Activated T-helper 2 cell treated with anti-CD3 and anti-CD28 coated beads, Interferon-gamma antibody, Interleukin-2, Interleukin-4, amounts not matched to agents 10 μg/mL and 5 μg/mL and 100 μg/mL, durations not matched to agents 14 hours and 24 hours and 36 hours (primary cell): ENCODE measurements around the gene TMEM18. TPM values are rescaled to one million over a fixed set of nuclear protein-coding genes. Genes with fewer than 3 reads are reported as not detected.
"Not testable (repeated sequence)": the region's sequence is repeated elsewhere in the genome, so short reads cannot be mapped to it uniquely, and the experiment has no call there.

Experiments used
- DNase-seq: peaks from one replicate; pipeline ENCODE4 v3.0.0; 2021; ENCODE audit warnings: low spot score
- H3K27ac Mint-ChIP-seq: one replicate; pipeline ENCODE4 v1.8.0; 2021; ENCODE audit warnings: mixed read lengths
- H3K27me3 Mint-ChIP-seq: one replicate; pipeline ENCODE4 v1.8.0; 2021; ENCODE audit warnings: low read depth, mixed read lengths
- H3K36me3 Mint-ChIP-seq: one replicate; pipeline ENCODE4 v1.8.0; 2021; ENCODE audit warnings: low read depth, mixed read lengths
- H3K4me1 Mint-ChIP-seq: one replicate; pipeline ENCODE4 v1.8.0; 2021; ENCODE audit warnings: low read depth, mixed read lengths
- H3K4me3 Mint-ChIP-seq: one replicate; pipeline ENCODE4 v1.8.0; 2021; ENCODE audit warnings: low read depth, mild to moderate bottlenecking, moderate library complexity, mixed read lengths
- H3K9me3 Mint-ChIP-seq: one replicate; pipeline ENCODE4 v1.8.0; 2021; ENCODE audit warnings: mixed read lengths
- intact Hi-C: fragments of 100-400 bp; cut with micrococcal nuclease; formaldehyde crosslinking; loops from one replicate; pipeline ENCODE4 v1.15.1; 2023
- total RNA-seq: library from RNA; stranded (reverse); gene quantifications from 2 replicates; pipeline ENCODE4 v1.2.3, GENCODE V29; 2022

Gene TMEM18
- total RNA-seq, 1 donor from 2014 or later: 26.3 TPM

DNA sequence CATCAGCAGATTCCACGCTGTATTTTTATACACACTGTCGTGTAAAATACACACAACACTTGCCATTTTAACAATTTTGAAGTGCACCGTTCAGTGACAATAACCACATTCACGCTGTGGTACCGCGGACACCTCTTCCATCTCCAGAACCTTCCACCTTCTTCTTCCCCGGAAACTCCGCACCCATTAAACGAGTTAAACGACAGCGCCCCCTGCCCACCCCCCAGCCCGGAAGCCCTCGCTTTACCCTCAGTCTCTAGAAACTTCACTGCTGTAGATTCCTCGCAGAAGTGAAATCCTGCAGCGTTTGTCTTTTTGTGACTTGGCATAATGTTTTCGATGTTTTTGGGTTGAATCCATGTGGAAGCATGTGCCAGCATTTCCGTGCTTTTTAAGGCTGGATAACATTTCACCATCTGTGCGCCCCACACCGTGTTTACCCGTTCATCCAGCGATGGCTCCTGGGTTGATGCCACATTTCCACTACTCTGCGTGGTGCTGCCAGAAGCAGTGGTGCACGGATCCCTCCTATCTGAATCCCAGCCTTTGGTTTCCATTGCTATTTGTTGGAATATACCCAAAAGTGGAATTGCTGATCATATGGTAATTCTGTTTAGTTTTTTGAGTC lies 32.0 kb upstream of the TMEM18 start:
- Mint-ChIP-seq H3K9me3 (no peaks in the 10 kb centered on the region), H3K27me3 (peaks cover 33% of the 10 kb centered on the region), H3K27ac (no peak overlapping the region), H3K4me1 (no peaks in the 10 kb centered on the region), H3K36me3 (no peaks in the 10 kb centered on the region), H3K4me3 (no peak overlapping the region)
- no peak for DNase-seq
- intact Hi-C loops: no loop called here

GRCh38 chr2:708667-709066 lies 31.5 kb upstream of the TMEM18 start:
- no peaks in the 10 kb centered on the region for H3K4me1 Mint-ChIP-seq
- H3K36me3 Mint-ChIP-seq: no peaks in the 10 kb centered on the region
- DNase-seq: no peak
- no peaks in the 10 kb centered on the region for H3K9me3 Mint-ChIP-seq
- peaks cover 35% of the 10 kb centered on the region for H3K27me3 Mint-ChIP-seq
- H3K4me3 Mint-ChIP-seq: no peak overlapping the region
- no peak overlapping the region for H3K27ac Mint-ChIP-seq
- intact Hi-C loops: no loop called here

DNA sequence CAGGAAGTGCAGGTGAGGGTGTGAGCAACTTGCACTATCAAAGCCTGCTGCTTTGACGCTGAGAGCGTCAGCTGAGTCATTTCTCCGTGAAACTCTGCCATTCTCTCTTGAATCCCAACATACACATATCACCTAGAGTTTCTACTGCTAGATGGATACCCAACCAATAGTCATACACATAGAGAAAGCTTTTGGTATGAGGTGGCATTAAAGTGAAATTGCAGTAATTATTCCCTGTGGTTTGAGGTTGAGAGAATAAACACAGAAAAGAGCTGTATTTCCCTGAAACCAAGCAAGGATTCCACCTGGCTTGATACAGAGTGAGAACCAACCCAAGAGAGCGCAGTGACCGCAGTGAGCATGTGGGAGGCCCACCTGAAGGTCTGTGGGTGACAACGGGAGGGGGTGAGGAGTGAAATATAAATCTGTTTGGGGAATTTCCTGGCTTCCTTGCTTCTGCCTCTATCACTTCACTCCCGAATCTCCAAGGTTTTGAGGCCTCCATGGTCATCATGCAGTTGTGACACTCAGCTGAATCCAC lies 28.8 kb upstream of the TMEM18 start:
- Mint-ChIP-seq H3K27ac (no peak overlapping the region), H3K4me1 (no peaks in the 10 kb centered on the region), H3K4me3 (no peak overlapping the region), H3K9me3 (no peaks in the 10 kb centered on the region), H3K36me3 (no peaks in the 10 kb centered on the region), H3K27me3 (peaks cover 22% of the 10 kb centered on the region)
- intact Hi-C loops: no loop called here
- no peak for DNase-seq

DNA sequence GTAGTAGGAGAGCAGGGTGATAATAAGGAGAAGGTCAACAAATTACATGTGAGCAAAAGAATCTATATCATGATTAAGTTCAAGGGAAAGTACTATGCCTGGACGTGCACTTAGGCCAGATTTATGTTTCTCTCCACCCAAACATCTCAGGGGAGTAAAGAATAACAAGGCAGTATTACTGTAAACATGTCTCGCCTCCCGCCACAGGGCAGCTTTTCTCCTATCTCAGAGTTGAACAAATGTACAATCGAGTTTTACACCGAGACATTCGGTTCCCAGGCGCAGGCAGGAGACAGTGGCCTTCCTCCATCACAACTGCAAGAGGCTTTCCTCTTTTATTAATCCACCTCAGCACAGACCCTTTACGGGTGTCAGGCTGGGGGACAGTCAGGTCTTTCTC lies 25.6 kb upstream of the TMEM18 start:
- H3K36me3 Mint-ChIP-seq, intact Hi-C loops, H3K27ac Mint-ChIP-seq, H3K4me3 Mint-ChIP-seq, H3K4me1 Mint-ChIP-seq, H3K9me3 Mint-ChIP-seq, DNase-seq: not testable (repeated sequence)
- H3K27me3 Mint-ChIP-seq: peaks cover 13% of the 10 kb centered on the region

DNA sequence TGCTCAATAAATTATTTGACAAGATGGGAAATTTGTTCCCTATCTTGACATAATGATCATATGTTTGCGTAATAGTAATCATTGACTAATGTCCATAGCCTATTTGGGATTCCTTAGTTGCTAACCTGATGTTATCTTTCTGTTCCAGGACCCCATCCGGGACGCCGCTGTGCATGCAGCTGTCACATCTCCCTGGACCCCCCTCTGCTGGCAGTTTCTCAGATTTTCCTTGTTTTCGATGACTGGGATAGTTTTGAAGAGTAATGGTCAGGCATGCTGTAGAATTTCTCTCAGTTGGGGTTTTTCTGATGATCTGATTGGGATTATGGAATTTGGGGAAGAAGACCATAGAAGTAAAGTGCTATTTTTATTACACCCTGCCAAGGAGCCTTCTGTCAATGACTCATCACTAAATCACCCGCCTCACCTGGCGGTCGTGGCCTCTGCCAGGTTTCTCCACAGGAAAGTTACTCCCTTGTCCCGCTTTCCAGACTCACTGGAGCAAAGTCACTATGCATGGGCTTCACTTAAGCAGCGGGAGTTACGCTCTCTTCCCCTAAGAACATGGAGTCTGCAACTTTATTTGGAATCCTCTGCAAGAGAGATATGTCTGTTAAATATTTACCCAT lies 19.9 kb upstream of the TMEM18 start:
- DNase-seq: no peak
- Mint-ChIP-seq H3K27ac (no peak overlapping the region), H3K4me3 (no peak overlapping the region), H3K9me3 (peaks cover 5% of the 10 kb centered on the region), H3K36me3 (no peaks in the 10 kb centered on the region), H3K27me3 (peaks cover 16% of the 10 kb centered on the region), H3K4me1 (peaks cover 6% of the 10 kb centered on the region)
- intact Hi-C loops: no loop called here

GRCh38 chr2:696463-696862 lies 19.3 kb upstream of the TMEM18 start:
- DNase-seq: no peak
- peaks cover 6% of the 10 kb centered on the region for H3K4me1 Mint-ChIP-seq
- H3K36me3 Mint-ChIP-seq: no peaks in the 10 kb centered on the region
- no peak overlapping the region for H3K4me3 Mint-ChIP-seq
- no peak overlapping the region for H3K27ac Mint-ChIP-seq
- peaks cover 5% of the 10 kb centered on the region for H3K9me3 Mint-ChIP-seq
- H3K27me3 Mint-ChIP-seq: peaks cover 15% of the 10 kb centered on the region
- intact Hi-C loops: no loop called here

- no peak for DNase-seq
- Mint-ChIP-seq H3K36me3 (no peaks in the 10 kb centered on the region), H3K27me3 (peaks cover 12% of the 10 kb centered on the region), H3K4me1 (peaks cover 6% of the 10 kb centered on the region), H3K27ac (no peak overlapping the region), H3K4me3 (no peak overlapping the region), H3K9me3 (peaks cover 5% of the 10 kb centered on the region)
- intact Hi-C loops: no loop called here
These were observed 17.8 kb upstream of the TMEM18 start for GRCh38 chr2:694906-695510.

- peaks cover 5% of the 10 kb centered on the region for H3K9me3 Mint-ChIP-seq
- peaks cover 15% of the 10 kb centered on the region for H3K27me3 Mint-ChIP-seq
These were observed 17.0 kb upstream of the TMEM18 start for GRCh38 chr2:694174-694573.

DNA sequence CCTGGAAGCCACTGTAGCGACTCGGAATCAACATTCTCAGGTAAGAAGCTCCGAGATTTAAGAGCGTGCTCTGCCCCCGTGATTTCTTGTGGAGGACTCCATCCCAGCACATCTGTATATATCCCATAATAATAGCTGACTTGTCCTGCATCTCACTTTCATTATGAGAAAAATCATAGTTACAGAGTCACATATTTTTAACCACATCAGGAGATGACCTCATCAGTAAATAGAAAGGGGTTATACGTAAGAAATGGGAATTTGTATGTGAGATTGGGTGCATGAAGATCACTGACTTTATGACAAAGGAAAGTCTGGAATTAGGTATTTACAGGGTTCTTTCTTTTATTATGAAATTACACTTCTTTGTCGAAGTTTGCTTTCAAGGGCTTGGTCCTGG lies 16.4 kb upstream of the TMEM18 start:
- Mint-ChIP-seq H3K4me1 (peaks cover 6% of the 10 kb centered on the region), H3K27me3 (peaks cover 12% of the 10 kb centered on the region), H3K4me3 (no peak overlapping the region), H3K27ac (no peak overlapping the region), H3K36me3 (no peaks in the 10 kb centered on the region), H3K9me3 (peaks cover 2% of the 10 kb centered on the region)
- intact Hi-C loops: no loop called here
- DNase-seq: no peak

More at GRCh38 chr2:694174-694573, 17.0 kb upstream of the TMEM18 start:
- H3K4me1 Mint-ChIP-seq: peaks cover 6% of the 10 kb centered on the region
- no peak for DNase-seq
- H3K36me3 Mint-ChIP-seq: no peaks in the 10 kb centered on the region
- no peak overlapping the region for H3K4me3 Mint-ChIP-seq
- no peak overlapping the region for H3K27ac Mint-ChIP-seq
- intact Hi-C loops: no loop called here

- Mint-ChIP-seq H3K4me1 (peaks cover 6% of the 10 kb centered on the region), H3K9me3 (no peaks in the 10 kb centered on the region), H3K27ac (peak overlapping the region; percentile 4), H3K36me3 (no peaks in the 10 kb centered on the region), H3K4me3 (no peak overlapping the region), H3K27me3 (peaks cover 18% of the 10 kb centered on the region)
- DNase-seq: no peak
- intact Hi-C loops: no loop called here
These were observed 15.6 kb upstream of the TMEM18 start for GRCh38 chr2:692767-693166.

- intact Hi-C loops: no loop called here
- peaks cover 16% of the 10 kb centered on the region for H3K27me3 Mint-ChIP-seq
These were observed 14.9 kb upstream of the TMEM18 start for GRCh38 chr2:691821-692761.

DNA sequence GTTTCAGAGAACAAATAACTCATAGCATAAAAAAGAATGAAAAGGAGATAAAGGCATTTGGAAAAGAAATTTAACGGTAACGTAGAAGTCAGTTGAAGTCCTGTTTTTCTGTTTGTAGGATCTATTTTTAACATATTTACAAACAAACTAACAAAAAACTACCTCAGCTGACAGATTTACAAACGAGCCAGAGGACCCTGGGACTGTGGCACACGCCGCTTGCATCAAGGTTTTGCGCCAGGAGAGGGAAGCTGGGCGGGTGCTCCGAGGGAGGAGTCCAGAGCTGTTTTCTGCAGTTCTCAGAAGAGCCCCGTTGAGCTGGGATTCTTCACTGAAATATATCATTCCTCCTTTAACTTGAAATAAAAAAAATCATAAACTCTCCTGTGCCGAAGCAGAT lies 13.6 kb upstream of the TMEM18 start:
- intact Hi-C loops: no loop called here
- H3K4me3 Mint-ChIP-seq: no peak overlapping the region
- peaks cover 8% of the 10 kb centered on the region for H3K9me3 Mint-ChIP-seq
- no peak for DNase-seq
- H3K27ac Mint-ChIP-seq: no peak overlapping the region
- H3K4me1 Mint-ChIP-seq: peaks cover 6% of the 10 kb centered on the region
- no peaks in the 10 kb centered on the region for H3K36me3 Mint-ChIP-seq
- peaks cover 14% of the 10 kb centered on the region for H3K27me3 Mint-ChIP-seq

More at GRCh38 chr2:691821-692761, 14.9 kb upstream of the TMEM18 start:
- Mint-ChIP-seq H3K36me3 (no peaks in the 10 kb centered on the region), H3K4me3 (no peak overlapping the region), H3K9me3 (no peaks in the 10 kb centered on the region), H3K4me1 (peaks cover 6% of the 10 kb centered on the region), H3K27ac (no peak overlapping the region)
- DNase-seq: no peak
